Chondrocyte (in vitro differentiated cells): ENCODE results near the gene SPPL2B. TPM values are rescaled to one million over a fixed set of nuclear protein-coding genes. Genes with fewer than 3 reads are reported as not detected.

ENCODE experiments used
- DNase-seq: peaks from one replicate; pipeline ENCODE4 v3.0.0; 2021; ENCODE audit warnings: mixed read lengths, low spot score
- H3K27ac Mint-ChIP-seq: one replicate; pipeline ENCODE4 v1.8.0; 2021; ENCODE audit warnings: mild to moderate bottlenecking, moderate library complexity, mixed read lengths; ENCODE audit not compliant: unreplicated experiment
- H3K27me3 Mint-ChIP-seq: 2 replicates; pipeline ENCODE4 v1.8.0; 2021; ENCODE audit warnings: low read depth, mixed read lengths
- H3K36me3 Mint-ChIP-seq: 2 replicates; pipeline ENCODE4 v1.8.0; 2021; ENCODE audit warnings: low read depth, mixed read lengths
- H3K4me1 Mint-ChIP-seq: 2 replicates; pipeline ENCODE4 v1.8.0; 2021; ENCODE audit warnings: low read depth, mild to moderate bottlenecking, mixed read lengths
- H3K4me3 Mint-ChIP-seq: one replicate; pipeline ENCODE4 v1.8.0; 2021; ENCODE audit warnings: mild to moderate bottlenecking, moderate library complexity, mixed read lengths; ENCODE audit not compliant: unreplicated experiment
- H3K9me3 Mint-ChIP-seq: 2 replicates; pipeline ENCODE4 v1.8.0; 2021; ENCODE audit warnings: low read depth, mixed read lengths
- CTCF ChIP-seq: fragments of 200-600 bp; sonication (generic); IDR thresholded peaks from 2 replicates; pipeline ENCODE4 v1.5.0; 2021; ENCODE audit warnings: antibody characterized with exemption, mild to moderate bottlenecking, moderate library complexity
- total RNA-seq: library from RNA; stranded (reverse); gene quantifications from 3 replicates; pipeline ENCODE4 v1.2.1, GENCODE V29; 2021

SPPL2B gene
- total RNA-seq, 1 donor from 2014 or later, result 48.9 TPM

DNA sequence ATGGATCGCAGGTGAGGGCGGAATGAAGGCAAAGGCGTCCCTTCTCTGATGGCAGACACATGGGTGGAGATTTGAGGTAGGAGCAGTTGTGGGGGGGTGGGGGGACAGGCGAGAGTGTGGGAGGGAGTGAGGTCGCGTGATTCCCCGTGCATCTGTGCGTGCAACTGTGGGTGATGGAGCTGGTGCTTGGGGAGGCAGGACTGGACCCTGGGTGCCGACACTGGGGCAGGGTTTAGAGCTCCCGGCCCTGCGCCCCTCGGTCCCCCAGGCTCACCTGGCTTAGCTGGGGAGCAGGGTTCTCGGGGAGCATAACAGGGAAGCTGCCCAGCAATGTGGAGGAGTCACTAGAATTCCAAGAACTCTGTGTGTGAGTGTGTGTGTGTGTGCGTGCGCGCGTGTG, 34.9 kb downstream of the SPPL2B start:
- no peak overlapping the region for H3K4me3 Mint-ChIP-seq
- TF ChIP-seq CTCF, result no peak

DNA sequence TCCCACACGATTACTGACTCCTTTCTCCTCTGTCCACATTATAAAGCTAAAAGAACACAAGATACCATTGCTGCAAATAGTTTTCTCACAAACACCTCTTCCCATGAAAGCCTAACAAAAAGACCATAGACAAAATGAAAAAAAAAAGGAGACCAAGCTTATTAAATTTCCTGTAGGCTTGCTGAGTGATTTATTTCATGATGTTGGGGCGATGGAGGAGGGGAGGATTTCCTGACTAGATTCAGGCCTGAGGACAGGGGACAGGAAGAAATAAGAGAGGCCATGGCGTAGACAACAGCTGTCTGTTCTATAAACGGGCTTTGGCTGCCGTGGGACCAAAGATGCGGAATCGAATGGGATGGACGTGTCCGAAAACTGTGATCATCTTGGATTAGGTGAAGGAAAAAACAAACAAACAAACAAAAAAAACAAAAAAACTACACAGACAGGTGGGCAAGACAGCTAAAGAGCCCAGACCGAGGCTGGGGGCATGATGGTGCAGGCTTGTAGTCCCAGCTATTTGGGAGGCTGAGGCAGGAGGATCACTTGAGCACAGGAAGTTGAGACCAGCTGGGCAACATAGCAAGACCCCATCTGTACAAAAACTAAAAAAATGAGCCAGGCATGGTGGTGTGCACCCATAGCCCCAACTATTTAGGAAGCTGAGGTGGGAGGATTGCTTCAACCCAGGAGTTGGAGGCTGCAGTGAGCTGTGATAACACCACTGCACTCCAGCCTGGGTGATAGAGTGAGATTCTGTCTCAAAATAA, 36.9 kb downstream of the SPPL2B start:
- peaks cover 9% of the 10 kb centered on the region for H3K27me3 Mint-ChIP-seq
- DNase-seq, result no peak

More for the DNA sequence above, 34.9 kb downstream of the SPPL2B start:
- Mint-ChIP-seq H3K36me3 (peaks cover 1% of the 10 kb centered on the region), H3K9me3 (no peaks in the 10 kb centered on the region), H3K27ac (no peak overlapping the region), H3K27me3 (peaks cover 18% of the 10 kb centered on the region), H3K4me1 (no peaks in the 10 kb centered on the region)
- no peak for DNase-seq

GRCh38 chr19:2371656-2372055, 43.2 kb downstream of the SPPL2B start:
- H3K9me3 Mint-ChIP-seq, result no peaks in the 10 kb centered on the region
- no peak for DNase-seq
- H3K36me3 Mint-ChIP-seq, result peaks cover 1% of the 10 kb centered on the region
- peaks cover 2% of the 10 kb centered on the region for H3K27me3 Mint-ChIP-seq
- no peak for TF ChIP-seq CTCF
- no peak overlapping the region for H3K27ac Mint-ChIP-seq
- H3K4me1 Mint-ChIP-seq, result peaks cover 19% of the 10 kb centered on the region
- no peak overlapping the region for H3K4me3 Mint-ChIP-seq

More for the DNA sequence above, 36.9 kb downstream of the SPPL2B start:
- no peak for TF ChIP-seq CTCF
- Mint-ChIP-seq H3K27ac (no peak overlapping the region), H3K9me3 (no peaks in the 10 kb centered on the region), H3K36me3 (peaks cover 1% of the 10 kb centered on the region), H3K4me3 (no peak overlapping the region), H3K4me1 (no peaks in the 10 kb centered on the region)

DNA sequence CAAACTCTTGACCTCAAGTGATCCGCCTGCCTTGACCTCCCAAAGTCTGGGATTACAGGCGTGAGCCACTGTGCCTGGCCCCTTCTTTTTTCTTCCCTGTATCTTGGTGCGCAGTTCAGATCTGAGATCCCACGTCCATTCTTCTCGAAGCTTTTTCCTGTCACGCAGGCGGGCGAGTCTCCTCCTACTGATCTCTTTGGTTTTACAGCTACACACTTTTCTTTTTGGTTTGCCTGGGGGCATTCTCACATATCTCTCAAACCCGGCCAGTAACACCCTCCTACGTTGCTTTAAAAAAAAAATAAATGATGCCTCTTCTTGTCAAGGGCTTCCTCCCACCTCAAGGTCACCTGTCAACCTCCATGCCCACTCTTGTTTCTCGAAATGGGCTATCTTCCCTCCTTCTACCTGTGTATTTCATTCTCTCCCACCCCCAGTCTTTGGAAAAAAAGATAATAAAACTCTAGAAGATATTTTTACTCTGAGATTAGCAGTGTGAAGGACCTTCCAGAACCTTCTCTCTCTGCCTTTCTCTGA, 43.7 kb downstream of the SPPL2B start:
- peaks cover 19% of the 10 kb centered on the region for H3K4me1 Mint-ChIP-seq
- no peaks in the 10 kb centered on the region for H3K9me3 Mint-ChIP-seq
- H3K27me3 Mint-ChIP-seq, result peaks cover 2% of the 10 kb centered on the region
- no peaks in the 10 kb centered on the region for H3K36me3 Mint-ChIP-seq
- H3K27ac Mint-ChIP-seq, result no peak overlapping the region
- no peak for DNase-seq
- no peak for TF ChIP-seq CTCF
- H3K4me3 Mint-ChIP-seq, result no peak overlapping the region

DNA sequence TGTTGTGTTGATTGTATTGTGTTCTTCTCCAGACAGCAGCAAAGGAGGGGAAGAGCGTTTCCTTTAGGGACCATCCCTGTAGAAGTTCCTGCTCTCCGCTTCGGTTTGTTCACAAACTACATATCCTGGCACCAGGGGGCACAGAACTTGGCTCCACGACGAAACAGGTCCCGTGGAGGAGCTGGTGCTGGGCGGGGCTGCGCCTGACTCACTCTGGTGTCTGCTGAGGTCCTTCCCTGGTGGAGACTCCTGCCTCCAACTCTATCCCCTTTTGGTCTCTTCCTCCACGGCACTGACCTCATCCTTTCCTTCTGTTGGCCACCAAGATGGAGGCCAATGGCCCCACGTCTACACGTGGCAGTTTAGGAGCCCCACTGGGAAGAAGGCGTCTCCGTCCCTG, 46.3 kb downstream of the SPPL2B start:
- H3K4me3 Mint-ChIP-seq, result no peak overlapping the region
- H3K4me1 Mint-ChIP-seq, result peaks cover 19% of the 10 kb centered on the region
- peaks cover 2% of the 10 kb centered on the region for H3K9me3 Mint-ChIP-seq
- no peaks in the 10 kb centered on the region for H3K36me3 Mint-ChIP-seq
- H3K27ac Mint-ChIP-seq, result no peak overlapping the region
- H3K27me3 Mint-ChIP-seq, result peaks cover 3% of the 10 kb centered on the region
- no peak for DNase-seq
- no peak for TF ChIP-seq CTCF
